HEK293 (cell line): Measurements from ENCODE around the gene SRR.

ENCODE experiments used
- CTCF ChIP-seq: fragments of 450-650 bp; formaldehyde crosslinking; IDR thresholded peaks from 2 replicates; pipeline ENCODE4 v1.5.1; 2016; ENCODE audit warnings: missing biosample characterization, missing genetic modification characterization
- REST ChIP-seq: fragments of 450-650 bp; formaldehyde crosslinking; IDR thresholded peaks from 2 replicates; pipeline ENCODE4 v1.5.1; 2016; ENCODE audit warnings: missing biosample characterization, missing genetic modification characterization
- ZNF18 ChIP-seq: fragments of 450-650 bp; formaldehyde crosslinking; IDR thresholded peaks from 2 replicates; pipeline ENCODE4 v1.5.1; 2016; ENCODE audit warnings: missing biosample characterization, missing genetic modification characterization
- ZNF558 ChIP-seq: fragments of 450-650 bp; formaldehyde crosslinking; IDR thresholded peaks from 2 replicates; pipeline ENCODE4 v1.5.1; 2016; ENCODE audit warnings: missing biosample characterization, missing genetic modification characterization
- ZNF76 ChIP-seq: fragments of 450-650 bp; formaldehyde crosslinking; IDR thresholded peaks from 2 replicates; pipeline ENCODE4; 2016; ENCODE audit warnings: low read depth, missing biosample characterization, missing genetic modification characterization, borderline replicate concordance

GRCh38 chr17:2312736-2313135 is 9.0 kb downstream of the SRR start:
- TF ChIP-seq ZNF558 (tag by site-specific recombination) = no peak
- no peak for TF ChIP-seq CTCF (tag by site-specific recombination)
- no peak for TF ChIP-seq REST (tag by site-specific recombination)
- TF ChIP-seq ZNF18 = no peak
- TF ChIP-seq ZNF76 = no peak
